ENCODE measurements around the gene RIOK3. TPM values are rescaled to one million over a fixed set of nuclear protein-coding genes. Genes with fewer than 3 reads are reported as not detected.

The RIOK3 gene
- total and polyA plus RNA-seq, 10 of the 15 experiments (the other 5 are each of a cell fraction or from before 2014, with no cell fraction given), result 18.0 to 87.5 (median 53.8) TPM

DNA sequence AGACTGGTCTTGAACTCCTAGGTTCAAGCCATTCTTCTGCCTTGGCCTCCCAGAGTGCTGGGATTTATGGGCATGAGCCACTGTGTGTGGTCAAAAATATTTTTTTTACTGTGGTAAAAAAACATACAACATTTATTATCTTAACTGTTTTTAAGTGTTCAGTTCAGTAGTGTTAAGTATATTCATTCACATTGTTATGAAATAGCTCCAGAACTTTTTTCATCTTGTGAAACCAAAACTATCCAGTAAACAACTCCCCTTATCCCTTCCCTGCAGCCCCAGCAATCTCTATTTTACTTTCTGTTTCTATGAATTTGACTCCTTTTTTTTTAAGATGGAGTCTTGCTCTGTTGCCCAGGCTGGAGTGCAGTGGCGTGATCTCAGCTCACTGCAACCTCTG is 59.6 kb downstream of the RIOK3 start:
- RAD21 ChIA-PET (ENCODE audit: unreplicated experiment), result interaction anchor here (0.7 kb wide), 1 partner anchor 67 kb away, joined by 3 read pairs; no protein-coding TSS in a partner anchor
- H3K27ac ChIP-seq (ENCODE audit: control insufficient read depth, insufficient read depth), result no peak overlapping the region; the same call in 1 of the 2 replicates
- in situ Hi-C loops (cut with MboI), result no loop called here
- BruUV-seq (replicated peaks), result no TSS peak
- intact Hi-C loops (cut with micrococcal nuclease; ENCODE audit: unreplicated experiment), result no loop called here
- FAIRE-seq (no peak), ATAC-seq (no peak), DNase-seq (ENCODE audit: low read depth, low spot score) (no peak)
- H3K9ac ChIP-seq (ENCODE audit: control insufficient read depth, insufficient read depth, low read length), result no peak overlapping the region
- H3K4me2 ChIP-seq (ENCODE audit: control insufficient read depth, insufficient read depth), result no peak overlapping the region
- CTCF ChIA-PET, result interaction anchor here (0.6 to 3.1 kb wide), 5 partner anchors 14 to 593 kb away, joined by 3 to 15 read pairs (median 3); no protein-coding TSS in a partner anchor
- H3K79me2 ChIP-seq (ENCODE audit: control insufficient read depth, insufficient read depth, low read length), result peaks cover 5% of the 10 kb centered on the region
- 100% methylated on average over 1 of the region's 1 CpG for whole genome bisulfite sequencing (ENCODE audit: insufficient coverage, insufficient replicate concordance, low lambda C conversion rate, missing lambda C conversion rate)
- peaks cover 12 to 37% of the 10 kb centered on the region in 2 experiments for H3K36me3 ChIP-seq (ENCODE audit: control insufficient read depth in 2 of 2, insufficient read depth in 2 of 2, low read length in 1 of 2)
- POLR2A ChIA-PET, result no interaction called here
- H2AFZ ChIP-seq (ENCODE audit: control insufficient read depth, low read depth, low read length), result no peak overlapping the region
- no peaks in the 10 kb centered on the region for H4K20me1 ChIP-seq (ENCODE audit: control insufficient read depth, insufficient read depth)
- H3K4me1 ChIP-seq (ENCODE audit: control insufficient read depth, insufficient read depth, low read length), result peaks cover 6% of the 10 kb centered on the region
- SMC1A ChIA-PET (ENCODE audit: uncharacterized antibody, unreplicated experiment), result no interaction called here
- H3K27me3 ChIP-seq (replicated peaks in 1 of 2; ENCODE audit: control insufficient read depth in 2 of 2, insufficient read depth in 2 of 2, low read length in 1 of 2), result no peaks in the 10 kb centered on the region
- no peak overlapping the region for H3K4me3 ChIP-seq
- no peaks in the 10 kb centered on the region; the same call in 2 of the 3 replicates for H3K9me3 ChIP-seq (replicated peaks; ENCODE audit: control insufficient read depth, insufficient read depth, low read length)
- no peak for TF ChIP-seq LARP7 (IDR thresholded peaks at IDR 0.05)

DNA sequence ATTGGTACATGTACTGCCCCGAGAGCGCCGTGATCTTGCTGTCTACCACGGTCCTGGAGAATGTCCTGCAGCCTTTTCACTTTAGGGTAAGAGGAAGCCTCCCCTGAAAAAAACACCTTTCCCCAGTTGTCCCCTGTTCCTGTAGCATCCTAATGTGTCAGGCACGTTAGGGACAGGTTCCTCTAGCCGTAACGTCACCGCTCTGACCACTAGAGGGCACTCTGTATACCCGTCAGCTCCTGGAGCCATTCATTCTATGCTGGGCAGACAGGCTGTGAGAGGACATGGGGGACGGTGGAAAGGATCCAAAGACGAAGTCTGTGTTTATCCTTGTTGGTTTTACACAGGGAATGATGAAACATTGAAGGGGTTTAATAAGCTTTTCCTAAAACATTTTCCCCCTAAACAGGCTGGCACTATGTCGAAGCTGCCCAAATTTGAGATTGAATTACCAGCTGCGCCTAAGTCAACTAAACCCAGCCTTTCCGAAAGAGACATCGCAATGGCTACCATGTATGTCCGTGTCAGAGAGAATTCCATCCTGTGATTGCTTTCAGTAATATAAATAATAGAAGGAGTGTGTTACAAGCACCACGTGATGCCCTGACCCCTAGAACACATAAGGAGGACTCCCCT is 62.9 kb downstream of the RIOK3 start:
- peak; percentile 39 for DNase-seq (ENCODE audit: low read depth, low spot score)
- Histone ChIP-seq H3K27me3 (replicated peaks in 1 of 2; ENCODE audit: control insufficient read depth in 2 of 2, insufficient read depth in 2 of 2, low read length in 1 of 2) (no peaks in the 10 kb centered on the region), H3K79me2 (ENCODE audit: control insufficient read depth, insufficient read depth, low read length) (no peaks in the 10 kb centered on the region), H4K20me1 (ENCODE audit: control insufficient read depth, insufficient read depth) (no peaks in the 10 kb centered on the region), H2AFZ (ENCODE audit: control insufficient read depth, low read depth, low read length) (no peak overlapping the region), H3K9me3 (replicated peaks; ENCODE audit: control insufficient read depth, insufficient read depth, low read length) (no peaks in the 10 kb centered on the region), H3K4me2 (ENCODE audit: control insufficient read depth, insufficient read depth) (no peak overlapping the region), H3K36me3 (ENCODE audit: control insufficient read depth in 2 of 2, insufficient read depth in 2 of 2, low read length in 1 of 2) (peaks cover 9 to 38% of the 10 kb centered on the region in 2 experiments), H3K9ac (ENCODE audit: control insufficient read depth, insufficient read depth, low read length) (no peak overlapping the region), H3K27ac (ENCODE audit: control insufficient read depth, insufficient read depth) (no peak overlapping the region), H3K4me3 (no peak overlapping the region), H3K4me1 (ENCODE audit: control insufficient read depth, insufficient read depth, low read length) (peaks cover 3% of the 10 kb centered on the region; the same call in 1 of the 2 replicates)
- intact Hi-C loops (cut with micrococcal nuclease; ENCODE audit: unreplicated experiment), result loop anchor here (1.0 to 5.0 kb wide), 3 partner anchors 71 to 296 kb away; partner anchors contain the start of gene NPC1
- SMC1A ChIA-PET (ENCODE audit: uncharacterized antibody, unreplicated experiment), result interaction anchor here (0.7 to 1.9 kb wide), 21 partner anchors 8 to 717 kb away, joined by 3 to 20 read pairs (median 4); partner anchors contain the start of gene NPC1
- no TSS peak for BruUV-seq (replicated peaks)
- ATAC-seq, result peak; percentile 99
- CTCF ChIA-PET, result interaction anchor here (0.8 to 4.1 kb wide), 42 partner anchors 11 to 702 kb away, joined by 3 to 37 read pairs (median 5); partner anchors contain the start of gene RMC1
- 40% methylated on average over 17 of the region's 17 CpGs for WGBS (ENCODE audit: insufficient coverage, insufficient replicate concordance, low lambda C conversion rate, missing lambda C conversion rate)
- in situ Hi-C loops (cut with MboI), result loop anchor here (5.0 kb wide), 1 partner anchor 66 kb away; no protein-coding TSS in a partner anchor
- RAD21 ChIA-PET (ENCODE audit: unreplicated experiment), result interaction anchor here (0.6 to 2.2 kb wide), 9 partner anchors 17 to 296 kb away, joined by 3 to 13 read pairs (median 4); partner anchors contain the start of gene RIOK3
- POLR2A ChIA-PET, result no interaction called here
- FAIRE-seq, result peak; percentile 94
- TF ChIP-seq TBL1XR1 (IDR thresholded peaks at IDR 0.05; ENCODE audit: low read depth, low read length) (0 out of 2 replicates have a peak, but pooled peaks have one; percentile 34), MXI1 (IDR thresholded peaks at IDR 0.05; ENCODE audit: low read depth, low read length) (no peak), RUNX3 (IDR thresholded peaks at IDR 0.05; ENCODE audit: low read length) (peak; percentile 25; the same call in 1 of the 2 replicates), RAD21 (IDR thresholded peaks at IDR 0.05; ENCODE audit: insufficient read depth, low read depth, low read length) (peak; percentile 76), RCOR1 (conservative IDR thresholded peaks at IDR 0.05; ENCODE audit: low read depth, low read length) (0 out of 2 replicates have a peak, but pooled peaks have one; percentile 51), ASH2L (IDR thresholded peaks at IDR 0.05; ENCODE audit: borderline replicate concordance, low read depth) (no peak), HDAC2 (IDR thresholded peaks at IDR 0.05) (no peak), CEBPB (IDR thresholded peaks at IDR 0.05; ENCODE audit: borderline replicate concordance in 1 of 2, low read depth in 2 of 2, low read length in 2 of 2) (no peak), STAT3 (IDR thresholded peaks at IDR 0.05; ENCODE audit: low read depth, low read length) (no peak), CREB1 (IDR thresholded peaks at IDR 0.05; ENCODE audit: low read depth) (0 out of 2 replicates have a peak, but pooled peaks have one; percentile 23), SPI1 (IDR thresholded peaks at IDR 0.05; ENCODE audit: borderline replicate concordance, insufficient read depth, low read depth, low read length) (no peak), CHD4 (IDR thresholded peaks at IDR 0.05) (no peak), CREM (IDR thresholded peaks at IDR 0.05; ENCODE audit: low read depth) (0 out of 2 replicates have a peak, but pooled peaks have one; percentile 16), YY1 (IDR thresholded peaks at IDR 0.05; ENCODE audit: low read depth, low read length) (peak; percentile 69)
- TF ChIP-seq, protein P1, sequence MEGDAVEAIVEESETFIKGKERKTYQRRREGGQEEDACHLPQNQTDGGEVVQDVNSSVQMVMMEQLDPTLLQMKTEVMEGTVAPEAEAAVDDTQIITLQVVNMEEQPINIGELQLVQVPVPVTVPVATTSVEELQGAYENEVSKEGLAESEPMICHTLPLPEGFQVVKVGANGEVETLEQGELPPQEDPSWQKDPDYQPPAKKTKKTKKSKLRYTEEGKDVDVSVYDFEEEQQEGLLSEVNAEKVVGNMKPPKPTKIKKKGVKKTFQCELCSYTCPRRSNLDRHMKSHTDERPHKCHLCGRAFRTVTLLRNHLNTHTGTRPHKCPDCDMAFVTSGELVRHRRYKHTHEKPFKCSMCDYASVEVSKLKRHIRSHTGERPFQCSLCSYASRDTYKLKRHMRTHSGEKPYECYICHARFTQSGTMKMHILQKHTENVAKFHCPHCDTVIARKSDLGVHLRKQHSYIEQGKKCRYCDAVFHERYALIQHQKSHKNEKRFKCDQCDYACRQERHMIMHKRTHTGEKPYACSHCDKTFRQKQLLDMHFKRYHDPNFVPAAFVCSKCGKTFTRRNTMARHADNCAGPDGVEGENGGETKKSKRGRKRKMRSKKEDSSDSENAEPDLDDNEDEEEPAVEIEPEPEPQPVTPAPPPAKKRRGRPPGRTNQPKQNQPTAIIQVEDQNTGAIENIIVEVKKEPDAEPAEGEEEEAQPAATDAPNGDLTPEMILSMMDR (IDR thresholded peaks at IDR 0.05 in 2 of 3, conservative IDR thresholded peaks at IDR 0.05 in 1 of 3; ENCODE audit: control insufficient read depth in 2 of 3, extremely low read depth in 1 of 3, insufficient read depth in 1 of 3, low read depth in 3 of 3, low read length in 3 of 3), result peak; percentile 89 to 97 (median 94)

All from GM12878 (cell line).